Measurements from ENCODE around the gene HNRNPA1.

HNRNPA1 gene

GRCh38 chr12:54259194-54260011, 21.1 kb upstream of the HNRNPA1 start:
- TF ChIP-seq, protein P1, sequence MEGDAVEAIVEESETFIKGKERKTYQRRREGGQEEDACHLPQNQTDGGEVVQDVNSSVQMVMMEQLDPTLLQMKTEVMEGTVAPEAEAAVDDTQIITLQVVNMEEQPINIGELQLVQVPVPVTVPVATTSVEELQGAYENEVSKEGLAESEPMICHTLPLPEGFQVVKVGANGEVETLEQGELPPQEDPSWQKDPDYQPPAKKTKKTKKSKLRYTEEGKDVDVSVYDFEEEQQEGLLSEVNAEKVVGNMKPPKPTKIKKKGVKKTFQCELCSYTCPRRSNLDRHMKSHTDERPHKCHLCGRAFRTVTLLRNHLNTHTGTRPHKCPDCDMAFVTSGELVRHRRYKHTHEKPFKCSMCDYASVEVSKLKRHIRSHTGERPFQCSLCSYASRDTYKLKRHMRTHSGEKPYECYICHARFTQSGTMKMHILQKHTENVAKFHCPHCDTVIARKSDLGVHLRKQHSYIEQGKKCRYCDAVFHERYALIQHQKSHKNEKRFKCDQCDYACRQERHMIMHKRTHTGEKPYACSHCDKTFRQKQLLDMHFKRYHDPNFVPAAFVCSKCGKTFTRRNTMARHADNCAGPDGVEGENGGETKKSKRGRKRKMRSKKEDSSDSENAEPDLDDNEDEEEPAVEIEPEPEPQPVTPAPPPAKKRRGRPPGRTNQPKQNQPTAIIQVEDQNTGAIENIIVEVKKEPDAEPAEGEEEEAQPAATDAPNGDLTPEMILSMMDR (IDR thresholded peaks at IDR 0.05; ENCODE audit: low read depth, low read length, missing control alignments): no peak
- H3K4me3 ChIP-seq (ENCODE audit: low read depth, low read length): no peak overlapping the region; the same call in 1 of the 2 replicates
- DNase-seq (ENCODE audit: low read depth): peak; percentile 30

DNA sequence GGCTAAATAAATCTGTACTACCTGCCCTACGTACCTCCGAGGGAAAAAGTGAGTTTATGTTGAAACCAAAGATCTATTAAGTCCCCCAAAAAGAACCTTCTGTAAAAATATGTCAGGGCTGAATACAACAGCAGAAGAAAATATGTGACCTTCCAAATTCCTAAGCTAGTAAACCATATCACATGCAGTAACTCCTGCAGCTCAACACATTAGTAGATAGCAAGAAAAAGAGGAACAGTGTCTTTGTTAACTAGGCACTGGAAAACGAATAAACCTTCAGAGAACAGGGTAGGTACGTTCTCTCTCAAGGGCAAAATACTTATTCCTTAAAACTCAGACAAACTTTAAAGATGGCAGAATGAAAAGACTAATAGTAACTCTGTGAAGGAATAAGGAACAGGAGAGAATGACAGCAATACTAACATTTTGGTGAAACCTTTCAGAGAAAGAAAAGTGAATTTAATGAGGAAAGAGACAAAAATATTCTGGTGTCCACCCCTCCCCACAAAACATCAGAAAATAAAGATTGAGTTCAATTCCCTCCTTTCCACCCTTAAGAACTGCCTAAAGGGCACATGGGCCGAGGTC, 18.6 kb upstream of the HNRNPA1 start:
- no peak overlapping the region for H3K4me3 ChIP-seq (ENCODE audit: low read depth, low read length)
- TF ChIP-seq, protein P1 (IDR thresholded peaks at IDR 0.05; ENCODE audit: low read depth, low read length, missing control alignments): no peak
- DNase-seq (ENCODE audit: low read depth): no peak

GRCh38 chr12:54262403-54262925, 18.1 kb upstream of the HNRNPA1 start:
- no peak for DNase-seq (ENCODE audit: low read depth)
- TF ChIP-seq, protein P1 (IDR thresholded peaks at IDR 0.05; ENCODE audit: low read depth, low read length, missing control alignments): no peak
- H3K4me3 ChIP-seq (ENCODE audit: low read depth, low read length): no peak overlapping the region

- no peak for DNase-seq (ENCODE audit: low read depth)
- TF ChIP-seq, protein P1 (IDR thresholded peaks at IDR 0.05; ENCODE audit: low read depth, low read length, missing control alignments): no peak
- no peak overlapping the region for H3K4me3 ChIP-seq (ENCODE audit: low read depth, low read length)
Observed at GRCh38 chr12:54265364-54265812, 15.1 kb upstream of the HNRNPA1 start.

- H3K4me3 ChIP-seq (ENCODE audit: low read depth, low read length): no peak overlapping the region
- TF ChIP-seq, protein P1 (IDR thresholded peaks at IDR 0.05; ENCODE audit: low read depth, low read length, missing control alignments): no peak
Observed at GRCh38 chr12:54266852-54267251, 13.7 kb upstream of the HNRNPA1 start.

GRCh38 chr12:54270345-54270744, 10.2 kb upstream of the HNRNPA1 start:
- TF ChIP-seq, protein P1 (IDR thresholded peaks at IDR 0.05; ENCODE audit: low read depth, low read length, missing control alignments): no peak
- no peak for DNase-seq (ENCODE audit: low read depth)
- H3K4me3 ChIP-seq (ENCODE audit: low read depth, low read length): no peak overlapping the region

More at GRCh38 chr12:54266852-54267251, 13.7 kb upstream of the HNRNPA1 start:
- no peak for DNase-seq (ENCODE audit: low read depth)

Measured in GM12864 (cell line).